CD4-positive, alpha-beta T cell (primary cell): ENCODE measurements around the gene EPHX1. TPM values are rescaled to one million over a fixed set of nuclear protein-coding genes. Genes with fewer than 3 reads are reported as not detected.
"Not testable (repeated sequence)": the region's sequence is repeated elsewhere in the genome, so short reads cannot be mapped to it uniquely, and the experiment has no call there.

ENCODE experiments used
- ATAC-seq: fragments of 200-7000 bp; cut with Tn5 transposase; one replicate; pipeline ENCODE4 v1.10.0; 2022; ENCODE audit warnings: mild to moderate bottlenecking; ENCODE audit not compliant: poor library complexity
- CTCF ChIA-PET: fragments of 350-600 bp; sonication (Branson Sonifier 250); formaldehyde crosslinking; loops from one replicate; lab custom pipeline; 2021; ENCODE audit warnings: antibody characterized with exemption, inconsistent platforms; lab: Charles Lee
- POLR2A ChIA-PET: fragments of 350-600 bp; sonication (Branson Sonifier 250); formaldehyde crosslinking; loops from one replicate; lab custom pipeline; 2021; ENCODE audit warnings: antibody characterized with exemption, inconsistent platforms; lab: Charles Lee
- DNase-seq, 14 experiments: peaks; one replicate each; pipeline ENCODE4 v3.0.0-alpha.2; 2013 to 2020; ENCODE audit warnings: mixed read lengths in 2 of 14
- H3K27ac ChIP-seq, 2 donors: one replicate each; pipeline versions ENCODE4 v1.5.1 to v1.7.0; 2013; ENCODE audit warnings: low read length in 2 of 2, low read depth in 1 of 2, mild to moderate bottlenecking in 1 of 2
- H3K27me3 ChIP-seq, 2 experiments: 1 replicate in 1 of 2; 2 replicates in 1 of 2; pipeline versions ENCODE4 v1.6.1 to v1.7.0; 2013; ENCODE audit warnings: low read length in 2 of 2, control low read depth in 1 of 2, mild to moderate bottlenecking in 1 of 2, moderate library complexity in 1 of 2; ENCODE audit not compliant: insufficient read depth in 2 of 2, control insufficient read depth in 1 of 2
- H3K36me3 ChIP-seq: one replicate; pipeline ENCODE4 v1.6.1; 2013; ENCODE audit warnings: low read length, control low read depth; ENCODE audit not compliant: insufficient read depth
- H3K4me1 ChIP-seq: one replicate; pipeline ENCODE4 v1.6.1; 2013; ENCODE audit warnings: low read length, control low read depth; ENCODE audit not compliant: insufficient read depth
- H3K4me3 ChIP-seq: one replicate; pipeline ENCODE4 v1.5.1; 2013; ENCODE audit warnings: mild to moderate bottlenecking, low read length, moderate library complexity
- H3K9me3 ChIP-seq, 2 experiments: 1 replicate in 1 of 2; 2 replicates in 1 of 2; pipeline versions ENCODE4 v1.6.1 to v1.7.0; 2013; ENCODE audit warnings: low read length in 2 of 2, mild to moderate bottlenecking in 2 of 2, control low read depth in 1 of 2, moderate library complexity in 1 of 2; ENCODE audit not compliant: control insufficient read depth in 1 of 2, insufficient read depth in 1 of 2
- H3K27ac Mint-ChIP-seq: one replicate; pipeline ENCODE4 v1.8.0; 2020; ENCODE audit warnings: mixed read lengths
- H3K27me3 Mint-ChIP-seq: one replicate; pipeline ENCODE4 v1.8.0; 2021; ENCODE audit warnings: mixed read lengths
- H3K36me3 Mint-ChIP-seq: one replicate; pipeline ENCODE4 v1.8.0; 2021; ENCODE audit warnings: low read depth, mixed read lengths
- H3K4me1 Mint-ChIP-seq: one replicate; pipeline ENCODE4 v1.8.0; 2021; ENCODE audit warnings: low read depth, mixed read lengths
- H3K4me3 Mint-ChIP-seq: one replicate; pipeline ENCODE4 v1.8.0; 2020; ENCODE audit warnings: mild to moderate bottlenecking, mixed read lengths
- H3K9me3 Mint-ChIP-seq: one replicate; pipeline ENCODE4 v1.8.0; 2020; ENCODE audit warnings: mixed read lengths
- intact Hi-C, 2 experiments: fragments of 100-400 bp; cut with DNase I in 1 of 2; cut with micrococcal nuclease in 1 of 2; formaldehyde crosslinking; loops; one replicate each; pipeline versions ENCODE4 v1.15.1 to v1.9.0; 2023 to 2025; cut with DNase I, micrococcal nuclease
- total RNA-seq, 174 experiments: library from RNA in 2 of 174; stranded (reverse) in 2 of 174; gene quantifications; one replicate each; pipeline ENCODE4 v1.2.3 and lab custom pipeline; 2021 to 2026
- TF ChIP-seq, protein P1 (sequence below): fragments of 200-600 bp; IDR thresholded peaks from one replicate; pipeline ENCODE4 v1.8.0; 2022; ENCODE audit warnings: antibody characterized with exemption, mild to moderate bottlenecking

Gene EPHX1
- total RNA-seq, 2 experiments from 2014 or later = 0.34 to 0.47 TPM

- ChIA-PET POLR2A (interaction anchor here (0.7 kb wide), 1 partner anchor 10 kb away, joined by 3 read pairs; no protein-coding TSS in a partner anchor), CTCF (no interaction called here)
- Histone ChIP-seq H3K27ac (no peak overlapping the region), H3K4me1 (no peaks in the 10 kb centered on the region), H3K4me3 (no peak overlapping the region), H3K27me3 (no peaks in the 10 kb centered on the region), H3K36me3 (no peaks in the 10 kb centered on the region), H3K9me3 (no peaks in the 10 kb centered on the region)
- Mint-ChIP-seq H3K27me3 (no peaks in the 10 kb centered on the region), H3K36me3 (no peaks in the 10 kb centered on the region), H3K9me3 (no peaks in the 10 kb centered on the region), H3K27ac (no peak overlapping the region), H3K4me1 (no peaks in the 10 kb centered on the region), H3K4me3 (no peak overlapping the region)
- intact Hi-C loops = no loop called here
- DNase-seq (no peak), ATAC-seq (no peak)
- TF ChIP-seq, protein P1, sequence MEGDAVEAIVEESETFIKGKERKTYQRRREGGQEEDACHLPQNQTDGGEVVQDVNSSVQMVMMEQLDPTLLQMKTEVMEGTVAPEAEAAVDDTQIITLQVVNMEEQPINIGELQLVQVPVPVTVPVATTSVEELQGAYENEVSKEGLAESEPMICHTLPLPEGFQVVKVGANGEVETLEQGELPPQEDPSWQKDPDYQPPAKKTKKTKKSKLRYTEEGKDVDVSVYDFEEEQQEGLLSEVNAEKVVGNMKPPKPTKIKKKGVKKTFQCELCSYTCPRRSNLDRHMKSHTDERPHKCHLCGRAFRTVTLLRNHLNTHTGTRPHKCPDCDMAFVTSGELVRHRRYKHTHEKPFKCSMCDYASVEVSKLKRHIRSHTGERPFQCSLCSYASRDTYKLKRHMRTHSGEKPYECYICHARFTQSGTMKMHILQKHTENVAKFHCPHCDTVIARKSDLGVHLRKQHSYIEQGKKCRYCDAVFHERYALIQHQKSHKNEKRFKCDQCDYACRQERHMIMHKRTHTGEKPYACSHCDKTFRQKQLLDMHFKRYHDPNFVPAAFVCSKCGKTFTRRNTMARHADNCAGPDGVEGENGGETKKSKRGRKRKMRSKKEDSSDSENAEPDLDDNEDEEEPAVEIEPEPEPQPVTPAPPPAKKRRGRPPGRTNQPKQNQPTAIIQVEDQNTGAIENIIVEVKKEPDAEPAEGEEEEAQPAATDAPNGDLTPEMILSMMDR = no peak
Measured at GRCh38 chr1:225830841-225831240, 20.9 kb downstream of the EPHX1 start.

DNA sequence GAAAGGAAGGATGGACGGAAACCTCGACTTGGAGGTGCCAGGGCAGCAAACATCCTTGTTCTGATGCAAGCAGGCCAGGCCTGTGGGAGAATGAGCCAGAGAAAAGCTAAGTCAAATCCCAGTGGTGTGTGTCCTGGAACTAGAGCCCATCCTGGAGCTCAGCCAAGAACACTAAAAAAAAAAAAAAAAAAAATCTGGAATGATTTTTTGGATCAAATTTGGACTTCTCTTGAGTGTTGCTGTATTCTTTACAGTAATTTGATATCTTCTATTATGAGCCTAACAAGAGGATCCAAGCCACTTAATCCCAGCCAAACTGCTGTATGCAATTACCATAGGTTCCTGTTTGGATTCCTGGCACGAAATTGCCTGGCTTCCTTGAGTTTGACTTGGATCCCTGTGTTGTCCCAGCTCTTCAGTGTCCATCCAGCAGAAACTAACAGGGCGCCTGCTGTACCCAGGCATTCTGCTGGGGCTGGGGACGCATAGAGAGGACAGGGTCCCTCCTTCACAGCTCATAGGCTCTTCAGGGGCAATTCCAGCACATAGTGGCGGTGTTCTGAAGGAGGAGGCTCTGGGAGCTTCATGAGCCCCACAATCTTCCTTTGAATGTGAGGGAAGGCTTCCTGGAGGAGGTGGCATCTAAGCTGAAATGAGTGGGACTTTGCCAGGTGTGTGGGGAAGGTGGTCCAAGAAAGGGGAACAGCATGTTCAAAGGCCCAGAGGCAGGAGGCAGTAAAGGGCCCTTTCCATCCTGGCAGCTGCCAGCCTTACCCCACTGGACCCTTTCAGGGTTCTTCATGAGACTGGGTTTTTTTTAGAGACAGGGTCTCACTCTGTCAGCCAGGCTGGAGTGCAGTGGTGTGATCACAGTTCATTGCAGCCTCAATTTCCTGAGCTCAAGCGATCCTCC is 24.7 kb downstream of the EPHX1 start:
- CTCF ChIA-PET = interaction anchor here (0.7 kb wide), 1 partner anchor 356 kb away, joined by 3 read pairs; no protein-coding TSS in a partner anchor
- H3K27me3 ChIP-seq = no peaks in the 10 kb centered on the region
- no peak overlapping the region for H3K27ac Mint-ChIP-seq
- H3K36me3 Mint-ChIP-seq = no peaks in the 10 kb centered on the region
- TF ChIP-seq, protein P1 = no peak
- no peak overlapping the region for H3K4me3 Mint-ChIP-seq
- peaks cover 9% of the 10 kb centered on the region for H3K4me1 ChIP-seq
- POLR2A ChIA-PET = interaction anchor here (0.6 to 1.4 kb wide), 8 partner anchors 9 to 73 kb away, joined by 3 to 6 read pairs (median 4); partner anchors contain the start of gene SRP9
- peaks cover 3% of the 10 kb centered on the region for H3K4me1 Mint-ChIP-seq
- no peak for DNase-seq
- no peaks in the 10 kb centered on the region for H3K36me3 ChIP-seq
- intact Hi-C loops = no loop called here
- no peaks in the 10 kb centered on the region for H3K9me3 Mint-ChIP-seq
- no peak for ATAC-seq
- H3K4me3 ChIP-seq = no peak overlapping the region
- no peaks in the 10 kb centered on the region for H3K9me3 ChIP-seq
- H3K27me3 Mint-ChIP-seq = no peaks in the 10 kb centered on the region
- H3K27ac ChIP-seq = no peak overlapping the region

GRCh38 chr1:225835856-225836255 is 25.9 kb downstream of the EPHX1 start:
- peaks cover 14% of the 10 kb centered on the region for H3K4me1 Mint-ChIP-seq
- POLR2A ChIA-PET = interaction anchor here (1.0 to 1.3 kb wide), 2 partner anchors 14 to 24 kb away, joined by 3 to 6 read pairs; no protein-coding TSS in a partner anchor

GRCh38 chr1:225836296-225836695 is 26.4 kb downstream of the EPHX1 start:
- H3K4me3 Mint-ChIP-seq, H3K36me3 ChIP-seq, H3K9me3 ChIP-seq, ATAC-seq, H3K27ac ChIP-seq, H3K36me3 Mint-ChIP-seq, CTCF ChIA-PET, H3K27me3 ChIP-seq, H3K27ac Mint-ChIP-seq, intact Hi-C loops, H3K27me3 Mint-ChIP-seq, H3K9me3 Mint-ChIP-seq, DNase-seq, H3K4me3 ChIP-seq: not testable (repeated sequence)
- peaks cover 15% of the 10 kb centered on the region for H3K4me1 ChIP-seq
- POLR2A ChIA-PET = interaction anchor here (1.0 kb wide), 1 partner anchor 14 kb away, joined by 3 read pairs; no protein-coding TSS in a partner anchor
- peaks cover 17% of the 10 kb centered on the region for H3K4me1 Mint-ChIP-seq

More at GRCh38 chr1:225835856-225836255, 25.9 kb downstream of the EPHX1 start:
- H3K4me1 ChIP-seq = peaks cover 15% of the 10 kb centered on the region
- H3K9me3 Mint-ChIP-seq = no peaks in the 10 kb centered on the region
- TF ChIP-seq, protein P1 = no peak
- no peak for DNase-seq
- H3K9me3 ChIP-seq = no peaks in the 10 kb centered on the region
- H3K27me3 Mint-ChIP-seq = no peaks in the 10 kb centered on the region
- no peaks in the 10 kb centered on the region for H3K27me3 ChIP-seq
- H3K4me3 ChIP-seq = no peak overlapping the region
- CTCF ChIA-PET = interaction anchor here (0.7 kb wide), 1 partner anchor 354 kb away, joined by 5 read pairs; no protein-coding TSS in a partner anchor
- no peaks in the 10 kb centered on the region for H3K36me3 Mint-ChIP-seq
- intact Hi-C loops = no loop called here
- no peaks in the 10 kb centered on the region for H3K36me3 ChIP-seq
- ATAC-seq = no peak
- H3K27ac Mint-ChIP-seq = no peak overlapping the region
- H3K27ac ChIP-seq = no peak overlapping the region
- no peak overlapping the region for H3K4me3 Mint-ChIP-seq
